Neural cell (in vitro differentiated cells): ENCODE measurements around the gene TENM3. TPM values are rescaled to one million over a fixed set of nuclear protein-coding genes. Genes with fewer than 3 reads are reported as not detected.

Experiments used
- H2AFZ ChIP-seq: fragments of 200-600, 300-800 bp; sonication (generic), shearing (Covaris generic); 2 replicates; pipeline ENCODE4 v1.6.0; 2014; ENCODE audit warnings: low read depth, mild to moderate bottlenecking, antibody characterized with exemption, low read length, moderate library complexity
- H3F3A ChIP-seq: fragments of 200-600 bp; shearing (Covaris generic); 2 replicates; pipeline ENCODE4 v1.6.1; 2016; ENCODE audit warnings: mild to moderate bottlenecking, moderate library complexity, mixed read lengths, antibody characterized with exemption, low read length; ENCODE audit not compliant: insufficient read depth, poor library complexity, severe bottlenecking
- H3K27ac ChIP-seq: fragments of 200-600, 300-800 bp; sonication (generic), shearing (Covaris generic); 2 replicates; pipeline ENCODE4 v1.5.1; 2014; ENCODE audit warnings: mild to moderate bottlenecking, low read length, moderate library complexity
- H3K27me3 ChIP-seq: fragments of 300-800, 200-600 bp; sonication (generic), shearing (Covaris generic); 2 replicates; pipeline ENCODE4 v1.6.0; 2014; ENCODE audit warnings: mild to moderate bottlenecking, low read depth, low read length, moderate library complexity; ENCODE audit not compliant: insufficient read depth
- H3K36me3 ChIP-seq: fragments of 300-800, 200-600 bp; sonication (generic), shearing (Covaris generic); 2 replicates; pipeline ENCODE4 v1.5.1; 2014; ENCODE audit warnings: mild to moderate bottlenecking, antibody characterized with exemption, low read length, moderate library complexity; ENCODE audit not compliant: insufficient read depth
- H3K4me2 ChIP-seq: fragments of 300-800, 200-600 bp; sonication (generic), shearing (Covaris generic); 2 replicates; pipeline ENCODE4 v1.6.0; 2014; ENCODE audit warnings: mild to moderate bottlenecking, low read length
- H3K4me3 ChIP-seq: fragments of 300-800, 200-600 bp; sonication (generic), shearing (Covaris generic); 2 replicates; pipeline ENCODE4 v1.5.1; 2014; ENCODE audit warnings: mild to moderate bottlenecking, low read length, moderate library complexity
- H3K79me2 ChIP-seq: fragments of 200-600 bp; shearing (Covaris generic); replicated peaks from 2 replicates; pipeline ENCODE4 v1.6.0; 2014; ENCODE audit warnings: mild to moderate bottlenecking, low read length, moderate library complexity; ENCODE audit not compliant: insufficient read depth
- H3K9ac ChIP-seq: fragments of 300-800, 200-600 bp; sonication (generic), shearing (Covaris generic); 2 replicates; pipeline ENCODE4 v1.6.1; 2016; ENCODE audit warnings: mild to moderate bottlenecking, low read length, mixed read lengths
- H3K9me2 ChIP-seq: fragments of 200-600 bp; shearing (Covaris generic); 2 replicates; pipeline ENCODE4 v1.6.1; 2016; ENCODE audit warnings: mild to moderate bottlenecking, low read length, mixed read lengths; ENCODE audit not compliant: insufficient read depth
- H3K9me3 ChIP-seq: fragments of 200-600, 300-800 bp; sonication (generic), shearing (Covaris generic); 2 replicates; pipeline ENCODE4 v1.6.1; 2016; ENCODE audit warnings: mild to moderate bottlenecking, mixed run types, low read length, moderate library complexity, mixed read lengths
- H4K20me1 ChIP-seq: fragments of 200-600 bp; shearing (Covaris generic); 2 replicates; pipeline ENCODE4 v1.6.1; 2016; ENCODE audit warnings: mild to moderate bottlenecking, mixed run types; ENCODE audit not compliant: insufficient read depth
- EP300 ChIP-seq: fragments of 450-650 bp; conservative IDR thresholded peaks from 2 replicates; pipeline ENCODE4 v1.6.1; 2014; ENCODE audit warnings: antibody characterized with exemption, mild to moderate bottlenecking, moderate library complexity; ENCODE audit not compliant: poor library complexity, severe bottlenecking
- EZH2 ChIP-seq: fragments of 200-600, 300-800 bp; shearing (Covaris generic), sonication (generic); IDR thresholded peaks from 2 replicates; pipeline ENCODE4 v1.6.1; 2014; ENCODE audit warnings: antibody characterized with exemption, low read length, borderline replicate concordance, mild to moderate bottlenecking; ENCODE audit not compliant: insufficient read depth, poor library complexity, severe bottlenecking
- MXI1 ChIP-seq: fragments of 450-650 bp; conservative IDR thresholded peaks from 2 replicates; pipeline ENCODE4 v1.6.1; 2014; ENCODE audit warnings: antibody characterized with exemption, mild to moderate bottlenecking; ENCODE audit not compliant: poor library complexity, severe bottlenecking
- POLR2AphosphoS5 ChIP-seq: IDR thresholded peaks from 2 replicates; pipeline ENCODE4 v1.6.1; 2012
- RAD21 ChIP-seq: fragments of 450-650 bp; conservative IDR thresholded peaks from 2 replicates; pipeline ENCODE4 v1.6.1; 2014; ENCODE audit warnings: antibody characterized with exemption, mild to moderate bottlenecking, moderate library complexity
- REST ChIP-seq: IDR thresholded peaks from 2 replicates; pipeline ENCODE4 v1.6.1; 2012; ENCODE audit warnings: borderline replicate concordance
- SMC3 ChIP-seq: fragments of 450-650 bp; conservative IDR thresholded peaks from 2 replicates; pipeline ENCODE4 v1.6.1; 2014; ENCODE audit warnings: antibody characterized with exemption, mild to moderate bottlenecking, moderate library complexity; ENCODE audit not compliant: poor library complexity
- TAF1 ChIP-seq: IDR thresholded peaks from 2 replicates; pipeline ENCODE4 v1.6.1; 2012; ENCODE audit warnings: low read depth
- polyA plus RNA-seq: library from polyadenylated mRNA; depleted of rRNA; stranded (reverse); fragments of >200 nt; gene quantifications from 2 replicates; pipeline ENCODE4 v1.2.3, GENCODE V29; 2014
- TF ChIP-seq, protein P1 (sequence below): fragments of 450-650 bp; IDR thresholded peaks from 2 replicates; pipeline ENCODE4 v1.5.1; 2014; ENCODE audit warnings: antibody characterized with exemption, mild to moderate bottlenecking, moderate library complexity; ENCODE audit not compliant: poor library complexity, severe bottlenecking

The TENM3 gene
- polyA plus RNA-seq, 1 donor from 2014 or later: 7.3 TPM

DNA sequence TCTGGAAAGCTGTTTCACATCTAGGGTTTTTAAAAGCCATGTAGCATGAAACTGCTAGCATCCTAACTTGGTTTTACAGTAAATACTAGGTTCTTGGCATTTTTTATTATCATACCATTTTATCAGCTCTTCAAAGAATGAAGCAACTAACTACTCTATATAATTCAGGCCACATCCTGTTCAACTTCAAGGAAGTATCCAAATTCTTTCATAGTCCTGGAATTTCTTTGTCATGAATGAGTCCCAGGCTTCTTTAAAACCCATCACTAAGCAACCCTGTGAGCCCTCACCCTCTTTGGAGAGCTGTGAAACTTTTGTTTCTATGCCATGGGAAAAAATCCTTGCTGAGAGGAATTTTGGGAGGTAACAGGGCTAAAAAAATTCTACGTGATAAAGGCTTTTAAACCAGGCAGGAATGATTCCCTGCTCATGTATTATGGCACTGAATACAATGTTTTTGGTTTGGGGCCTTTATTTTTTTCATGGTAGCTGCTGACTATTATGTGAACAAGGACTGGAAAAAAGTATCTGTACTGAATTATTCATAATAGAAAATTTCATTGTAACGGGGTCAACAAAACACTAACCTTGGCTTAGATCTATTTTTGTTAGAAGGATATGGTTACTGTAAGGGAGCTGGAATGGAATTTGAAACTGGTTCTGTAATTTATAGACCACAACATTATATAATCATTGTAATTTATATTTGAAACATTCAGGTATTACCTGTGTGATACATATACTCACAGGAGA is 509.1 kb downstream of the TENM3 start:
- no peaks in the 10 kb centered on the region for H4K20me1 ChIP-seq
- H2AFZ ChIP-seq: no peak overlapping the region
- no peak overlapping the region for H3K27ac ChIP-seq
- H3K9ac ChIP-seq: no peak overlapping the region
- no peaks in the 10 kb centered on the region for H3K79me2 ChIP-seq
- H3F3A ChIP-seq: no peaks in the 10 kb centered on the region
- H3K4me3 ChIP-seq: no peak overlapping the region
- no peaks in the 10 kb centered on the region for H3K27me3 ChIP-seq
- no peak overlapping the region for H3K4me2 ChIP-seq
- H3K9me3 ChIP-seq: no peaks in the 10 kb centered on the region
- no peaks in the 10 kb centered on the region for H3K9me2 ChIP-seq
- peaks cover 15% of the 10 kb centered on the region for H3K36me3 ChIP-seq
- TF ChIP-seq MXI1: no peak
- TF ChIP-seq SMC3: no peak
- no peak for TF ChIP-seq REST
- no peak for TF ChIP-seq RAD21
- TF ChIP-seq POLR2AphosphoS5: no peak
- TF ChIP-seq TAF1: no peak
- TF ChIP-seq EP300: no peak
- TF ChIP-seq, protein P1, sequence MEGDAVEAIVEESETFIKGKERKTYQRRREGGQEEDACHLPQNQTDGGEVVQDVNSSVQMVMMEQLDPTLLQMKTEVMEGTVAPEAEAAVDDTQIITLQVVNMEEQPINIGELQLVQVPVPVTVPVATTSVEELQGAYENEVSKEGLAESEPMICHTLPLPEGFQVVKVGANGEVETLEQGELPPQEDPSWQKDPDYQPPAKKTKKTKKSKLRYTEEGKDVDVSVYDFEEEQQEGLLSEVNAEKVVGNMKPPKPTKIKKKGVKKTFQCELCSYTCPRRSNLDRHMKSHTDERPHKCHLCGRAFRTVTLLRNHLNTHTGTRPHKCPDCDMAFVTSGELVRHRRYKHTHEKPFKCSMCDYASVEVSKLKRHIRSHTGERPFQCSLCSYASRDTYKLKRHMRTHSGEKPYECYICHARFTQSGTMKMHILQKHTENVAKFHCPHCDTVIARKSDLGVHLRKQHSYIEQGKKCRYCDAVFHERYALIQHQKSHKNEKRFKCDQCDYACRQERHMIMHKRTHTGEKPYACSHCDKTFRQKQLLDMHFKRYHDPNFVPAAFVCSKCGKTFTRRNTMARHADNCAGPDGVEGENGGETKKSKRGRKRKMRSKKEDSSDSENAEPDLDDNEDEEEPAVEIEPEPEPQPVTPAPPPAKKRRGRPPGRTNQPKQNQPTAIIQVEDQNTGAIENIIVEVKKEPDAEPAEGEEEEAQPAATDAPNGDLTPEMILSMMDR: no peak
- TF ChIP-seq EZH2: no peak

DNA sequence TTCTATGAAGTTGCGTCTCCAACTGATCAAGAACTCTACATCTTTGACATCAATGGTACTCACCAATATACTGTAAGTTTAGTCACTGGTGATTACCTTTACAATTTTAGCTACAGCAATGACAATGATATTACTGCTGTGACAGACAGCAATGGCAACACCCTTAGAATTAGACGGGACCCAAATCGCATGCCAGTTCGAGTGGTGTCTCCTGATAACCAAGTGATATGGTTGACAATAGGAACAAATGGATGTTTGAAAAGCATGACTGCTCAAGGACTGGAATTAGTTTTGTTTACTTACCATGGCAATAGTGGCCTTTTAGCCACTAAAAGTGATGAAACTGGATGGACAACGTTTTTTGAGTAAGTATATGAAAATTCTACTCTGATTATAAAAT is 511.7 kb downstream of the TENM3 start:
- no peak overlapping the region for H3K27ac ChIP-seq
- H3K4me2 ChIP-seq: no peak overlapping the region
- no peaks in the 10 kb centered on the region for H3K79me2 ChIP-seq
- no peak overlapping the region for H2AFZ ChIP-seq
- TF ChIP-seq, protein P1: no peak
- TF ChIP-seq EP300: no peak
- no peak for TF ChIP-seq POLR2AphosphoS5
- no peak for TF ChIP-seq EZH2
- TF ChIP-seq TAF1: no peak
- TF ChIP-seq REST: no peak
- TF ChIP-seq RAD21: no peak
- no peak for TF ChIP-seq MXI1
- no peak for TF ChIP-seq SMC3
- H3K9ac ChIP-seq: no peak overlapping the region
- H3K9me3 ChIP-seq: no peaks in the 10 kb centered on the region
- no peaks in the 10 kb centered on the region for H3F3A ChIP-seq
- peaks cover 15% of the 10 kb centered on the region for H3K36me3 ChIP-seq
- no peaks in the 10 kb centered on the region for H4K20me1 ChIP-seq
- no peak overlapping the region for H3K4me3 ChIP-seq
- no peaks in the 10 kb centered on the region for H3K27me3 ChIP-seq
- no peaks in the 10 kb centered on the region for H3K9me2 ChIP-seq
